Thyroid gland (tissue), 4 donors: ENCODE measurements around the gene VANGL2. TPM values are rescaled to one million over a fixed set of nuclear protein-coding genes. Genes with fewer than 3 reads are reported as not detected.

Experiments
- DNase-seq, 2 donors: peaks; one replicate each; pipeline ENCODE4 v3.0.0-alpha.2; 2019
- H3K27ac ChIP-seq, 3 donors: fragments of 200-600 bp; sonication (generic); 1 replicate in 2 of 3; 2 replicates in 1 of 3; pipeline ENCODE4 v1.5.1; 2016 to 2019; ENCODE audit warnings: mild to moderate bottlenecking in 1 of 3, moderate library complexity in 1 of 3
- H3K27me3 ChIP-seq: fragments of 200-600 bp; sonication (generic); one replicate; pipeline ENCODE4 v1.5.1; 2019
- H3K36me3 ChIP-seq, 2 donors: fragments of 200-600 bp; sonication (generic); one replicate each; pipeline ENCODE4 v1.5.1; 2016 to 2019
- H3K4me1 ChIP-seq, 2 donors: fragments of 200-600 bp; sonication (generic); one replicate each; pipeline ENCODE4 v1.5.1; 2017 to 2019
- H3K4me3 ChIP-seq, 3 donors: fragments of 200-600 bp; sonication (generic); replicated peaks in 1 of 3; 1 replicate in 2 of 3; 2 replicates in 1 of 3; pipeline ENCODE4 v1.5.1; 2016; ENCODE audit warnings: mild to moderate bottlenecking in 1 of 3
- H3K9me3 ChIP-seq: fragments of 200-600 bp; sonication (generic); one replicate; pipeline ENCODE4 v1.5.1; 2017
- POLR2A ChIP-seq, 2 donors: fragments of 450-650 bp; IDR thresholded peaks; one replicate each; pipeline ENCODE4 v1.6.1; 2017; ENCODE audit warnings: antibody characterized with exemption in 2 of 2, mild to moderate bottlenecking in 2 of 2, moderate library complexity in 1 of 2
- WGBS, 2 donors: methylation state at CpG; one replicate each; pipeline ENCODE4 v1.1.5; 2017; 5-methylcytosine and 5-hydroxymethylcytosine counted together
- intact Hi-C: fragments of 100-400 bp; cut with DNase I; formaldehyde crosslinking; loops from one replicate; pipeline ENCODE4 v1.15.1; 2023
- total RNA-seq, 4 donors: library from RNA; depleted of rRNA; stranded (reverse); fragments of >200 nt; gene quantifications; one replicate each; pipeline ENCODE4 v1.2.3, GENCODE V29; 2016
- TF ChIP-seq, protein P1 (sequence below), 6 experiments: fragments of 200-600 bp in 3 of 6; fragments of 450-650 bp in 3 of 6; sonication (generic) in 3 of 6; IDR thresholded peaks; one replicate each; pipeline ENCODE4 v1.5.1; 2016 to 2019; ENCODE audit warnings: antibody characterized with exemption in 6 of 6, mild to moderate bottlenecking in 2 of 6, inconsistent platforms in 1 of 6, moderate library complexity in 1 of 6

Gene VANGL2
- total RNA-seq, 4 donors from 2014 or later, result 5.8 to 28.5 (median 7.8) TPM

DNA sequence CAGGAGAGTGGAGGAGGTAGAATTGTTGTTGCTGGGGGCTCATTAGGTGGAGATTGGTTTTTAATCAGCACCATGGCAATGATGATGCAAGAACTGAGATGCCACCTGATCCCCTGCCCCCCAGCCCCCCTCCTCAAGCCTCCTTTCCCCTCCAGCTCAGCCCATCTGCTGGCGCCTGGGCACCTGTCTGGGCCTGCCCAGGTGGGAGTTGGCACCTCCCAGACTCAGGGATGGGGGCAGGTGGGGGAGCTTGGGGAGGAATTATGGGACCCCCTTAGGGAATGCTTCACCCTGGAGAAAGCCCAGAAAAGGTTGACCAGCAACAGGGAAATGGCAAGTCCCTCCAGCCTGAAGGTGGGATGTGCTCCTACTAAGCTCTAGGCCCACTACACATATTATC is 35.0 kb upstream of the VANGL2 start:
- intact Hi-C loops, result no loop called here
- 100% methylated on average over 1 of the region's 1 CpG for WGBS, 2 donors
- no peak overlapping the region for H3K27ac ChIP-seq
- no peak for DNase-seq
- H3K36me3 ChIP-seq, result no peaks in the 10 kb centered on the region
- H3K4me1 ChIP-seq, result no peaks in the 10 kb centered on the region
- H3K9me3 ChIP-seq, result no peaks in the 10 kb centered on the region
- H3K27me3 ChIP-seq, result no peaks in the 10 kb centered on the region
- TF ChIP-seq, protein P1, sequence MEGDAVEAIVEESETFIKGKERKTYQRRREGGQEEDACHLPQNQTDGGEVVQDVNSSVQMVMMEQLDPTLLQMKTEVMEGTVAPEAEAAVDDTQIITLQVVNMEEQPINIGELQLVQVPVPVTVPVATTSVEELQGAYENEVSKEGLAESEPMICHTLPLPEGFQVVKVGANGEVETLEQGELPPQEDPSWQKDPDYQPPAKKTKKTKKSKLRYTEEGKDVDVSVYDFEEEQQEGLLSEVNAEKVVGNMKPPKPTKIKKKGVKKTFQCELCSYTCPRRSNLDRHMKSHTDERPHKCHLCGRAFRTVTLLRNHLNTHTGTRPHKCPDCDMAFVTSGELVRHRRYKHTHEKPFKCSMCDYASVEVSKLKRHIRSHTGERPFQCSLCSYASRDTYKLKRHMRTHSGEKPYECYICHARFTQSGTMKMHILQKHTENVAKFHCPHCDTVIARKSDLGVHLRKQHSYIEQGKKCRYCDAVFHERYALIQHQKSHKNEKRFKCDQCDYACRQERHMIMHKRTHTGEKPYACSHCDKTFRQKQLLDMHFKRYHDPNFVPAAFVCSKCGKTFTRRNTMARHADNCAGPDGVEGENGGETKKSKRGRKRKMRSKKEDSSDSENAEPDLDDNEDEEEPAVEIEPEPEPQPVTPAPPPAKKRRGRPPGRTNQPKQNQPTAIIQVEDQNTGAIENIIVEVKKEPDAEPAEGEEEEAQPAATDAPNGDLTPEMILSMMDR (IDR thresholded peaks at IDR 0.05), result no peak
- no peak for TF ChIP-seq POLR2A (IDR thresholded peaks at IDR 0.05)
- H3K4me3 ChIP-seq, result no peak overlapping the region

DNA sequence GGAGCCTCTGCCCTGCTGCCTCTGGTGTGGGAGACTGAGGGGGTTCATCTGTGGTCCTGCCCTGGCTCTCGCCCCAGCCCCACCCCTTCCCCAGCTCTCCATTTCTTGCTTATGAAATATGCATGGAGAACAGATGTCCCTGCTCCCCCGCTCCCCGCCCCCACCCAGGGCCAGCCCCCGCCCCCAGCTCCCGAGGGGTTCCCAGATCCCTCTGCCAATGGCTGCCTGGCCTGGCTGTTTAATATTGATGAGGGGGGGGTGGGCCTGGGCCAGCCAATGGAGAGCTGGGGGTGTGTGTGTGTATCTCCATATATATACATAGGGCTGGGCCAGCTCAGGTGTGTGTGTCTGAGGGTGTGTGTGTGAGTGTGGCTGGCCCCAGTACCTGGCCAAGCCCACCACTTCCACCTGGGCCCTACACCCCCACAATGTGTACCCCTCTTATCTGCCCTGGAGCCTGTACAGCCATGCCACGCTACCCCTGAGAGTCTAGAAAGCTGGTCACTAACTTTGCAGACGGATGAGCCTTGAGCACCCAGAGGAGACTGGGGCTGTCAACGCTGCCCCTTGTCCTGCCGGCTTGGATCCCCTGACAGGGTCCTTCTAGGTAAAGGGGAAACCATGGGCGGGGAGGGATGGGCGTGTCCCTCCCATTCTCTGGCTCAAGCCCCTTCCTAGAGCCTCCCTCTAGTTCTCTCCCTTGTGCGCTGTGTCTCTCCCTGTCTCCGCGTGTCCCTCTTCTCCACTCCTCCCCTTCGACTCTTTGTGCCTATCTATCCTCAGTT is 33.4 kb upstream of the VANGL2 start, which contains the start of gene NHLH1:
Gene NHLH1, plus strand, starts transcription at position 341 of the 785 bp plus-strand sequence. CDS start 3,661 bp downstream, outside the sequence.
- no peak for DNase-seq
- Histone ChIP-seq H3K4me1 (no peaks in the 10 kb centered on the region), H3K36me3 (no peaks in the 10 kb centered on the region), H3K4me3 (no peak within 1 kb of the TSS), H3K27me3 (peaks cover 4% of the 10 kb centered on the region), H3K27ac (no peak within 1 kb of the TSS), H3K9me3 (no peaks in the 10 kb centered on the region)
- no peak for TF ChIP-seq POLR2A (IDR thresholded peaks at IDR 0.05)
- TF ChIP-seq, protein P1 (IDR thresholded peaks at IDR 0.05), result no peak
- 64 to 69% methylated on average over 11 to 15 of the region's 15 CpGs for WGBS, 2 donors
- intact Hi-C loops, result no loop called here

DNA sequence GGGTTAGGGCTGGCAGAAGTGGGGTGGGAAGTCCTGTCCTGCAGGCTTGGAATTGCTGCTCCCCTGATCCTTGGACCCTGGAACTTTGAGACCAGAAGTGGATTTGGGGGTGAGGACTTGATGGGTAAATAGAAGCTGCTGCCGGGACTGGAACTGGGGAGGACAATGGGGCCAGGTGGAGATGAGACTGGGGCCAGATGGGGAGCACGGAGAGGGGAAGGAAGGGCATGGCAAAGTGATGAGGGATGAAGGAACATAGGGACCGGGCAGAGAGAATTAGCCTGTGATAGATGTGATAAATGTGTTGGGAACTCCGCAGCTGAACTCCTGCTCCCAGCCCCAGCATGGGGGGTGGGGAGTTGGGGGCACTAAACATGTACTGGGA is 32.9 kb upstream of the VANGL2 start:
- TF ChIP-seq, protein P1 (IDR thresholded peaks at IDR 0.05), result no peak
- no peak for TF ChIP-seq POLR2A (IDR thresholded peaks at IDR 0.05)
- Histone ChIP-seq H3K27me3 (peaks cover 4% of the 10 kb centered on the region), H3K4me3 (no peak overlapping the region), H3K27ac (no peak overlapping the region), H3K9me3 (no peaks in the 10 kb centered on the region), H3K4me1 (no peaks in the 10 kb centered on the region), H3K36me3 (no peaks in the 10 kb centered on the region)
- WGBS, 2 donors, result 61 to 65% methylated on average over 4 of the region's 4 CpGs
- intact Hi-C loops, result no loop called here
- DNase-seq, result no peak

DNA sequence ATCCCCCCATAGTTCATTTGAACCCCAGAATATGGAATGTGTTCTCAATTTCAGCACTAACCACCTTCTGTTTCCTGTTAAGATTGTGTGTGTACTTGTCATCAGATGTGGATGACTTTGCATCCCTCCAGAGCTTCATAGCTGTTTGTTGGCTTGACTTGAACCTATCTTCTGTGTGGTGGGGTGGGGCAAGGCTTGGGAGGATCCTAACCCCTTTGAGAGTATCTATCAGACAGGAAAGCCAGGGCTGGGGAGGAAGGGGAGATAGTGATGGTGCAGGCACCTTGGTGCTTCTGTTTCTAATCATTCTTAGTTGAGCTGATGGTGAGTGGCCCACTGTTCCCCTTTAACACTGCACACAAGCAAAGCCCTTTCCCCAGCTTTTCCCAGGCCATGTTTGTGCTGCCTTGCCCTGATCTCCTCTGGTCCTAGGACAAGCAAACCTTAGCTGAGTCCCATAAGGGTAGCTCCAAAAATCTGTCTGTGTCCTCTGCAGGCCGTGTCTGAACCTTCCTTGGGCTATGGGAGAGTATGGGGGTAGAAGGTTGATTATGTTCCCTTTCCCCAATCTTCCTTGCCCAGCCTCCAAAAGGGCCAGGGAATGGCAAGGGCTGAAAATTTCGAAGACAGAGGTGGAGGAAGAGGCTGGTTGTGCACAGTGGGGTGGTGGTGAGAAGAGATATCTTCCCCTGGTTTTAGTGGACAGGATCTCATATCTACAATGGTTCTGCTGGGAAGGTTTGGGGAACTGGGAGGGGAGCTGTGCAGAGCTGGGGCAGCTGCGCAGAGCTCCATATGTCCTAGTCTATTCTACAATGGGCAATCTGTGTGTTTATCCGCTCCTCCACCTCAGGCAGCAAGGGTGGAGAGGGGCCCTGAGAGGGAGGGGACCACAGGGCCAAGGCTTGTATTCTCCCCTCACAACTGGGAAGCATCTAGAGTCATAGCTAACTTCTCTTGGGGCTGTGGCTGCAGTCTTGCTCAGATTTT is 32.1 kb upstream of the VANGL2 start:
- H3K27ac ChIP-seq, result no peak overlapping the region
- no peaks in the 10 kb centered on the region for H3K36me3 ChIP-seq
- no peaks in the 10 kb centered on the region for H3K4me1 ChIP-seq
- intact Hi-C loops, result no loop called here
- WGBS, 2 donors, result 78 to 86% methylated on average over 4 of the region's 4 CpGs
- H3K9me3 ChIP-seq, result no peaks in the 10 kb centered on the region
- DNase-seq, result no peak
- no peak overlapping the region for H3K4me3 ChIP-seq
- peaks cover 4% of the 10 kb centered on the region for H3K27me3 ChIP-seq
- TF ChIP-seq, protein P1 (IDR thresholded peaks at IDR 0.05), result no peak
- no peak for TF ChIP-seq POLR2A (IDR thresholded peaks at IDR 0.05)
